Naive thymus-derived CD4-positive, alpha-beta T cell (primary cell): ENCODE measurements around the gene TGFBR3. TPM values are rescaled to one million over a fixed set of nuclear protein-coding genes. Genes with fewer than 3 reads are reported as not detected.

Experiments
- ATAC-seq: fragments of 150-1000 bp; cut with Tn5 transposase; 2 replicates; pipeline ENCODE4 v1.10.0; 2021; ENCODE audit warnings: mild to moderate bottlenecking, moderate library complexity
- CTCF ChIA-PET: fragments of 350-600 bp; sonication (Branson Sonifier 250); formaldehyde crosslinking; loops from one replicate; lab custom pipeline; 2021; ENCODE audit warnings: antibody characterized with exemption; lab: Charles Lee
- POLR2A ChIA-PET: fragments of 350-600 bp; sonication (Branson Sonifier 250); formaldehyde crosslinking; loops from one replicate; lab custom pipeline; 2021; ENCODE audit warnings: antibody characterized with exemption, inconsistent platforms; lab: Charles Lee
- DNase-seq, 9 donors: peaks; one replicate each; pipeline versions ENCODE4 v3.0.0 to v3.0.0-alpha.2; 2020 to 2022; ENCODE audit warnings: mixed read lengths in 1 of 9
- H3K27ac ChIP-seq: one replicate; pipeline ENCODE4 v1.7.0; 2013; ENCODE audit warnings: mild to moderate bottlenecking, low read depth, low read length, moderate library complexity
- H3K27me3 ChIP-seq, 2 donors: one replicate each; pipeline ENCODE4 v1.7.0; 2013; ENCODE audit warnings: low read length in 2 of 2, mild to moderate bottlenecking in 2 of 2, moderate library complexity in 2 of 2; ENCODE audit not compliant: control insufficient read depth in 2 of 2, insufficient read depth in 2 of 2
- H3K36me3 ChIP-seq, 3 experiments: 1 replicate in 2 of 3; 2 replicates in 1 of 3; pipeline ENCODE4 v1.7.0; 2013; ENCODE audit warnings: low read length in 3 of 3, mild to moderate bottlenecking in 3 of 3, moderate library complexity in 1 of 3; ENCODE audit not compliant: insufficient read depth in 3 of 3, control insufficient read depth in 2 of 3
- H3K4me1 ChIP-seq, 2 donors: one replicate each; pipeline ENCODE4 v1.7.0; 2013; ENCODE audit warnings: low read length in 2 of 2, mild to moderate bottlenecking in 2 of 2, moderate library complexity in 1 of 2; ENCODE audit not compliant: control insufficient read depth in 2 of 2, insufficient read depth in 2 of 2
- H3K4me3 ChIP-seq: 2 replicates; pipeline ENCODE4 v1.7.0; 2013; ENCODE audit warnings: mild to moderate bottlenecking, low read length
- H3K9me3 ChIP-seq, 3 experiments: 1 replicate in 2 of 3; 2 replicates in 1 of 3; pipeline ENCODE4 v1.7.0; 2013; ENCODE audit warnings: low read length in 3 of 3; ENCODE audit not compliant: control insufficient read depth in 2 of 3
- H3K27ac Mint-ChIP-seq, 9 donors: one replicate each; pipeline ENCODE4 v1.8.0; 2020 to 2022; ENCODE audit warnings: mixed read lengths in 9 of 9, mild to moderate bottlenecking in 8 of 9, moderate library complexity in 5 of 9, inconsistent platforms in 2 of 9
- H3K27me3 Mint-ChIP-seq, 5 donors: one replicate each; pipeline ENCODE4 v1.8.0; 2021 to 2022; ENCODE audit warnings: mixed read lengths in 5 of 5, mild to moderate bottlenecking in 1 of 5
- H3K36me3 Mint-ChIP-seq, 5 donors: one replicate each; pipeline ENCODE4 v1.8.0; 2020 to 2022; ENCODE audit warnings: mixed read lengths in 5 of 5, mild to moderate bottlenecking in 3 of 5, inconsistent platforms in 1 of 5
- H3K4me1 Mint-ChIP-seq, 7 donors: one replicate each; pipeline ENCODE4 v1.8.0; 2020 to 2022; ENCODE audit warnings: mixed read lengths in 7 of 7, mild to moderate bottlenecking in 3 of 7, inconsistent platforms in 1 of 7
- H3K4me3 Mint-ChIP-seq, 10 donors: one replicate each; pipeline ENCODE4 v1.8.0; 2020 to 2022; ENCODE audit warnings: mild to moderate bottlenecking in 10 of 10, mixed read lengths in 10 of 10, moderate library complexity in 6 of 10, inconsistent platforms in 2 of 10
- H3K9me3 Mint-ChIP-seq, 11 donors: one replicate each; pipeline ENCODE4 v1.8.0; 2020 to 2022; ENCODE audit warnings: mixed read lengths in 11 of 11, mild to moderate bottlenecking in 4 of 11, inconsistent platforms in 1 of 11, moderate library complexity in 1 of 11
- intact Hi-C, 2 donors: fragments of 100-400 bp; cut with micrococcal nuclease; formaldehyde crosslinking; loops; one replicate each; pipeline ENCODE4 v1.15.1; 2023
- polyA plus RNA-seq, 2 donors: library from polyadenylated mRNA; unstranded; fragments of 300-500 nt; fragmentation: Illumina TruSeq; gene quantifications; one replicate each; pipeline ENCODE4 v1.2.3, GENCODE V29; 2021
- total RNA-seq, 6 experiments: library from RNA in 5 of 6; stranded (reverse) in 5 of 6; gene quantifications; 1 replicate in 5 of 6; 2 replicates in 1 of 6; pipeline ENCODE4 v1.2.3 and lab custom pipeline; 2021 to 2026

TGFBR3 gene
- total and polyA plus RNA-seq, 7 experiments from 2014 or later: 9.4 to 36.3 (median 11.4) TPM

GRCh38 chr1:91655912-91656449 lies 230.0 kb downstream of the TGFBR3 start:
- Mint-ChIP-seq H3K27me3 (no peaks in the 10 kb centered on the region), H3K36me3 (peaks cover 0 to 32% (median 5%) of the 10 kb centered on the region in 5 donors), H3K4me1 (peaks cover 0 to 5% (median 0%) of the 10 kb centered on the region in 7 donors), H3K4me3 (no peak overlapping the region), H3K27ac (no peak overlapping the region), H3K9me3 (peaks cover 0 to 25% (median 6%) of the 10 kb centered on the region in 11 donors)
- no peaks in the 10 kb centered on the region for H3K4me1 ChIP-seq
- ATAC-seq (no peak), DNase-seq (no peak)
- H3K9me3 ChIP-seq: no peaks in the 10 kb centered on the region
- CTCF ChIA-PET: no interaction called here
- intact Hi-C loops: no loop called here
- no peaks in the 10 kb centered on the region for H3K36me3 ChIP-seq
- no peaks in the 10 kb centered on the region for H3K27me3 ChIP-seq
- no peak overlapping the region for H3K27ac ChIP-seq
- POLR2A ChIA-PET: no interaction called here
- H3K4me3 ChIP-seq: no peak overlapping the region

- Mint-ChIP-seq H3K36me3 (peaks cover 0 to 16% (median 0%) of the 10 kb centered on the region in 5 donors), H3K27ac (peak overlapping the region in 1 of 9 donors; percentile 7), H3K4me3 (no peak overlapping the region), H3K4me1 (peaks cover 0 to 13% (median 5%) of the 10 kb centered on the region in 7 donors), H3K9me3 (peaks cover 0 to 12% (median 0%) of the 10 kb centered on the region in 11 donors), H3K27me3 (no peaks in the 10 kb centered on the region)
- DNase-seq: no peak
- Histone ChIP-seq H3K27me3 (no peaks in the 10 kb centered on the region), H3K9me3 (no peaks in the 10 kb centered on the region), H3K4me1 (no peaks in the 10 kb centered on the region), H3K4me3 (no peak overlapping the region), H3K27ac (no peak overlapping the region), H3K36me3 (no peaks in the 10 kb centered on the region)
- intact Hi-C loops: no loop called here
- ATAC-seq: no peak
- ChIA-PET CTCF (no interaction called here), POLR2A (no interaction called here)
These were observed 232.8 kb downstream of the TGFBR3 start for GRCh38 chr1:91653183-91653582.

- DNase-seq (no peak), ATAC-seq (no peak)
- ChIA-PET CTCF (no interaction called here), POLR2A (interaction anchor here (0.8 kb wide), 1 partner anchor 33 kb away, joined by 3 read pairs; no protein-coding TSS in a partner anchor)
- H3K9me3 Mint-ChIP-seq: peaks cover 0 to 7% (median 0%) of the 10 kb centered on the region in 11 donors
- H3K4me1 ChIP-seq: peaks cover 8 to 9% of the 10 kb centered on the region in 2 donors
- H3K27me3 ChIP-seq: no peaks in the 10 kb centered on the region
- H3K27ac Mint-ChIP-seq: no peak overlapping the region
- peaks cover 9 to 25% (median 17%) of the 10 kb centered on the region in 7 donors for H3K4me1 Mint-ChIP-seq
- no peaks in the 10 kb centered on the region for H3K9me3 ChIP-seq
- H3K36me3 ChIP-seq: no peaks in the 10 kb centered on the region
- H3K4me3 Mint-ChIP-seq: no peak overlapping the region
- peaks cover 0 to 9% (median 0%) of the 10 kb centered on the region in 5 donors for H3K36me3 Mint-ChIP-seq
- intact Hi-C loops: no loop called here
- H3K4me3 ChIP-seq: no peak overlapping the region
- H3K27ac ChIP-seq: no peak overlapping the region
- no peaks in the 10 kb centered on the region for H3K27me3 Mint-ChIP-seq
These were observed 234.3 kb downstream of the TGFBR3 start for GRCh38 chr1:91651661-91652071.

GRCh38 chr1:91651243-91651642 lies 234.7 kb downstream of the TGFBR3 start:
- Mint-ChIP-seq H3K4me1 (peaks cover 14 to 29% (median 21%) of the 10 kb centered on the region in 7 donors), H3K27ac (peak overlapping the region in 1 of 9 donors; percentile 12), H3K9me3 (peaks cover 0 to 7% (median 0%) of the 10 kb centered on the region in 11 donors), H3K36me3 (peaks cover 0 to 9% (median 0%) of the 10 kb centered on the region in 5 donors), H3K27me3 (no peaks in the 10 kb centered on the region), H3K4me3 (no peak overlapping the region)
- Histone ChIP-seq H3K27me3 (no peaks in the 10 kb centered on the region), H3K4me1 (peaks cover 8 to 12% of the 10 kb centered on the region in 2 donors), H3K27ac (no peak overlapping the region), H3K4me3 (no peak overlapping the region), H3K36me3 (no peaks in the 10 kb centered on the region), H3K9me3 (no peaks in the 10 kb centered on the region)
- ATAC-seq (no peak), DNase-seq (no peak)
- ChIA-PET CTCF (no interaction called here), POLR2A (interaction anchor here (0.8 kb wide), 1 partner anchor 34 kb away, joined by 3 read pairs; no protein-coding TSS in a partner anchor)
- intact Hi-C loops: no loop called here

- no peaks in the 10 kb centered on the region for H3K9me3 ChIP-seq
- H3K27ac ChIP-seq: no peak overlapping the region
- H3K4me1 ChIP-seq: peaks cover 8 to 12% of the 10 kb centered on the region in 2 donors
- Mint-ChIP-seq H3K27ac (no peak overlapping the region), H3K27me3 (no peaks in the 10 kb centered on the region), H3K4me1 (peaks cover 14 to 30% (median 23%) of the 10 kb centered on the region in 7 donors), H3K9me3 (peaks cover 0 to 7% (median 0%) of the 10 kb centered on the region in 11 donors), H3K36me3 (peaks cover 0 to 9% (median 0%) of the 10 kb centered on the region in 5 donors), H3K4me3 (no peak overlapping the region)
- H3K36me3 ChIP-seq: no peaks in the 10 kb centered on the region
- ChIA-PET CTCF (no interaction called here), POLR2A (interaction anchor here (0.8 kb wide), 1 partner anchor 34 kb away, joined by 3 read pairs; no protein-coding TSS in a partner anchor)
- no peaks in the 10 kb centered on the region for H3K27me3 ChIP-seq
- intact Hi-C loops: no loop called here
- H3K4me3 ChIP-seq: no peak overlapping the region
- no peak for ATAC-seq
- no peak for DNase-seq
These were observed 235.2 kb downstream of the TGFBR3 start for GRCh38 chr1:91650764-91651163.

GRCh38 chr1:91647061-91647460 lies 238.9 kb downstream of the TGFBR3 start:
- Mint-ChIP-seq H3K27me3 (peaks cover 0 to 19% (median 0%) of the 10 kb centered on the region in 5 donors), H3K27ac (peak overlapping the region in 5 of 9 donors; percentile 17 to 67 (median 43)), H3K36me3 (peaks cover 0 to 5% (median 0%) of the 10 kb centered on the region in 5 donors), H3K9me3 (peaks cover 0 to 7% (median 0%) of the 10 kb centered on the region in 11 donors), H3K4me1 (peaks cover 14 to 31% (median 26%) of the 10 kb centered on the region in 7 donors), H3K4me3 (peak overlapping the region in 7 of 10 donors; percentile 6 to 53 (median 23))
- DNase-seq (peak in 4 of 9 donors; percentile 10 to 21 (median 18)), ATAC-seq (peak; percentile 48)
- intact Hi-C loops: no loop called here
- H3K36me3 ChIP-seq: no peaks in the 10 kb centered on the region
- CTCF ChIA-PET: interaction anchor here (0.6 kb wide), 1 partner anchor 1469 kb away, joined by 3 read pairs; no protein-coding TSS in a partner anchor
- H3K27ac ChIP-seq: no peak overlapping the region
- H3K9me3 ChIP-seq: no peaks in the 10 kb centered on the region
- POLR2A ChIA-PET: no interaction called here
- no peak overlapping the region for H3K4me3 ChIP-seq
- H3K27me3 ChIP-seq: no peaks in the 10 kb centered on the region
- H3K4me1 ChIP-seq: peaks cover 8 to 12% of the 10 kb centered on the region in 2 donors
